NCI-H1436 treated with DMSO at 0.1 percent for 48 hours (cell line): ENCODE measurements around the gene UBXN11.

Experiments used
- DNase-seq: peaks from one replicate; lab custom pipeline; 2025; lab: John Stamatoyannopoulos, UW

UBXN11 gene

DNA sequence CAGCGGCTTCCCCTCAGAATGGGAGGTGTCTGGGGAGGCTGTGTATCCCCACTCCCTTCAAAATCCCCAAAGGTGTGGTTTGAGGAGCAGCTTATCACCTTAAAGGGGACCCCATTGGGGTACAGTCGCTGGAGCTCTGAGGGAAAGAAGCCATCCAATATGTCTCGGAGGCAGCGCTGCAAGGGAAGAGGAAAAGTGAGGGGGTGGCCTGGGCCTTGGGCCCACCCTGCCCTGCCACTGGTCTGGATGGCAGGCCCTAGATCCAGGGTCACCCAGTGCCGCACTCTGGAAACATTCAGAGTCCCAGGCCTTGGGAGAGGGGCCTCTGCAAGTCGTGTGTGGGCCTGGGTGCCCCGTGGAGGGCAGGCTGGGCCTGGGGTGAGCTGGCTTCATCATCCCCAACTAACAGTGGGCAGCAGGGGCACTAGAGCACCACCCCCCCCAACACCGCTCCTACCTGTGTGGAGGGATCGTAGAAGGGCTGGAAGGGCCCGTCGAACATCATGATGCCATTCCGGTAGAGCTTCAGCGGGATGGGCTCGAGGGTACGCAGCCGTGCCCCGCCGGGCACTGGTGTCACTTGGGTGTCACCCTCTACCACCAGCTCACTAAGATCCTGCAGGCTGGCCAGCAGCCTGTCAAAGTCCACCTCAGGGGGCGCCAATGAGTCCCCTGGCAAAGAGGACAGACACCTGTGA lies 20.9 kb downstream of the UBXN11 start:
- DNase-seq, result no peak

DNA sequence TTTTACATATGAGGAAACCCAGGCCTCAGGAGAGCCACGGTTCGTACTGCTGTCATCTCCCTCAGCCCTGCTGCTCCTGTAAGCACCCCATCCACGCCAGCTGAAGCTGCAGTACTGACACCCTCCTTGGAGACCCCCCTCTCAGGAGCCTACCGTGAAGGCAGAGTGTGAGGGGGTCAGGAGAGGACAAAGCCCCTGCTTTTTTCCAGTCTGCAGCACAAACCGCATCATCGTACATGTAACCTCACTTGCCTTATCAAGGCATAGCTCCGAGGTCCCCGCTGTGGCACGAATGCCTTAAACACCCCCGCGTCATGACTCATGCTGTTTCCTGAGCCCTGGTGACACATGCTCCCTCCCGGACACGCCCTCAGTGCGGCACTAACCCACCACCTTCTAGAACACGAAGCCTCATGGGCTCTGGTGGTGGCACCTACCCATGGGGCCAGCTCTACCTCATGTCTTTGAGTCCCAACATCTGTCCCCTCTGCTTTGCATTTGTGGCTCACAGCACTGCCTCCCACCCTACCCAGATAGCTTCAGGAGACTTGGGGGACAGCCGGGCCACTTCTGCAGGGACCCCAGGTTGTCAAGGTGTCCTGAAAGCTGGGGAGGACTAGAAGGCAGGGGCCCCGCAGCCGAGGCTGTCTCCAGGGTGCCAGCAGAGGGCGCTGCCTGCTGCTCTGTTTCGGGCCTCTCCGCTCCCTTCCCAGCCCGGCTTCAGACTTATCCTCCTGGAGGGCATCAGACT lies 21.7 kb downstream of the UBXN11 start:
- no peak for DNase-seq

DNA sequence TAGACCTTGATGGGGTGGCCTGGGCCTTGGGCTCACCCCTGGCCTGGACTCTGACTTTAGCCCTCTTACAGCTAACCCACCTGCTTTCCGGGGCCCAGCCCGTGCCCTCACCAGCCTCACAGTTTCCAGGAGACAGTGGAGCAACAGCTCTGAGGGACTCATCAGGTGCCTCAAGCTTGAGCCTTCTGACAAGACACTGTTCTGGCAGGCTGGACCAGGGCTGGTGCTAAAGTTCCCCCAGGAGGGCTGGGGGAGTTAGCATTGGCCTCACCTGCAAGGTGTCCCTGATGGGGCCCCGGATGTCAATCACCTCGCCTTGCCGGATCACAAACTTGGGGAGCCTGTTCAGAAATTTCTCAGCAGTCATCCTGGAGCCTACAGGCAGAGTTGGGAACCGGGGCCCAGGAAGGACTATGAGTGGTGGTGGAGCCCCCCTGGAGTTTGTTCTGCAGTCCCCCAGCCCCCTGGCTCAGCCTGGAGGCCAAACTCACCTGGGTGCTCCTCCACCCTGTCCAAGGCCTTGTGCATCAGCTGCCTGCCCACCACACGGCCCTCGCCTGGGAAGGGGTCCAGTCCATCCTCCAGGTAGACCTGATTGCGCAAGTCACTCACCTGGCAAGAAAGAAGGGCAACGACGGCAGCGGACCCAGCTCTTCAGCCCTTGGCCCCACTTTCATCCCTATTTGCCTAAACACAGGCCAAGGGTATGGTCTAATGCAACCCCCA lies 22.4 kb downstream of the UBXN11 start:
- DNase-seq, result no peak

DNA sequence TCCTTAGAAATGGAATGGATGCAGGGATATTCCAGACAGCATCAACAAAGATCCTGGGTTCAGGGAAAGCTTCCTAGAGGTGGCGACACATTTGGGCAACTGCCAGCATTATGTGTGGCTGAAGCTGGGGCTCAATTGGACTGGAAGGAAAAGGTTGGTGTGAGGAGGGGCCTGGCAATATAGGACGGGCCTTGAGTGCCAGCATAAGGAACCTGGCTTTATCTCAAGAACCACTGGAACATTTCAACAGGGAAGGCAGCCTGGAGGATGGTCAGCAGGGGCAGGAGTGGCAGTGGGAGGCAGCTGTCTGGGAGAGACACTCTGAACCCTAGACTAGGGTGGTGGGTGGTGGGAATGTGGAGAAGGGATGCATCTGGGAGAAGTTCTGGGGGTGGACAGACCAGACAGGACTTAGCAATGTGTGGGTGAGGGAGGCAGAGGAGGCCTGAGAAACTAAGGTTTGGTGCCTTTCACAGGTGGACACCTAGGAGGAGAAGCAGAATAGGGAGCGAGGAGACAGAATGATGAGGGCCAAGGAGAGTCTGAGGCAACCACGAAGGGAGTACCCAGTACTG lies 23.1 kb downstream of the UBXN11 start:
- DNase-seq, result no peak

DNA sequence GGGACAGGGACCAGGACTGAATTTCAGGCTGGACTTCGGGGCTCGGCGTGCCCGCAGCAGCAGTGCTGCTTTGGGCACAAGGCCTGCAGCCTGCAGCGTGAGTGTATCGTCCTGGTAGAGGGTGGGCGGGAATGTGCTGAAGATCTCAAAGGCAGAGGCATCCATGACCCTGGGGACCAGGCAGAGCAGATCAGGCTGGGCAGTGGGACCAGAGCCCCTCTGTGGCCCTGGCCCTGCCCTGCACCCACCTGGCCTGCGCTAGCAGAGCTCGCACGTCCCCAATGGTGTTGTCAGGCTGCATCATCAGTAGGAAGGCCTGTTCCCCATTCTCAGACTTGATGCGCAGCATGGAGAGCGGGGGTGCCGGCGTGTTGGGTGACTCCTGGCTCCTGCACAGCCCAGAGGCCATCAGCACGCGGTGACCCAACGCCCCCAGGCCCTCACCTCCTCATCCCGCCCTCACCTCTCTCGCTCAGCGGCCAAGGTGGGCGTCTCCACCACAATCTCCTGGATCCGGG lies 24.0 kb downstream of the UBXN11 start:
- no peak for DNase-seq

DNA sequence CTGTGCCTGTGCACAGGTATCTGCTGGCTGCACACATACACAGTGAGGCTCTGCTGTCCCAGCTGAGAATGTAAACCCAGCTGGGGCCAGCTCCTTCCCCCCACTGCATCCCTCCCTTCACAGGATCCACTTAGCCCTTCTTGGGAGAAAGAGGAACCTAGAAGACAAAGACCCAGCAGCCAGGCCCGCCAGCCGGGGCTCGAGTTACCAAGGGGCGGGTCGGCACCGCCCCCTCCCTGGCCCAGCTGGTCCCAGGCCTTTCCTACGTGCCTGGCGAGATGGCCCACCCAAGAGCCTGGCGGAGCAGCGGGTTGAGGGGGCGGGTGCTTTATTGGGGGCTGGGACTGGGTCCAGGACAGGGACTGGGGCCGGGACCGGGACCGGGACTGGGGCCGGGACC lies 24.5 kb downstream of the UBXN11 start:
- no peak for DNase-seq

DNA sequence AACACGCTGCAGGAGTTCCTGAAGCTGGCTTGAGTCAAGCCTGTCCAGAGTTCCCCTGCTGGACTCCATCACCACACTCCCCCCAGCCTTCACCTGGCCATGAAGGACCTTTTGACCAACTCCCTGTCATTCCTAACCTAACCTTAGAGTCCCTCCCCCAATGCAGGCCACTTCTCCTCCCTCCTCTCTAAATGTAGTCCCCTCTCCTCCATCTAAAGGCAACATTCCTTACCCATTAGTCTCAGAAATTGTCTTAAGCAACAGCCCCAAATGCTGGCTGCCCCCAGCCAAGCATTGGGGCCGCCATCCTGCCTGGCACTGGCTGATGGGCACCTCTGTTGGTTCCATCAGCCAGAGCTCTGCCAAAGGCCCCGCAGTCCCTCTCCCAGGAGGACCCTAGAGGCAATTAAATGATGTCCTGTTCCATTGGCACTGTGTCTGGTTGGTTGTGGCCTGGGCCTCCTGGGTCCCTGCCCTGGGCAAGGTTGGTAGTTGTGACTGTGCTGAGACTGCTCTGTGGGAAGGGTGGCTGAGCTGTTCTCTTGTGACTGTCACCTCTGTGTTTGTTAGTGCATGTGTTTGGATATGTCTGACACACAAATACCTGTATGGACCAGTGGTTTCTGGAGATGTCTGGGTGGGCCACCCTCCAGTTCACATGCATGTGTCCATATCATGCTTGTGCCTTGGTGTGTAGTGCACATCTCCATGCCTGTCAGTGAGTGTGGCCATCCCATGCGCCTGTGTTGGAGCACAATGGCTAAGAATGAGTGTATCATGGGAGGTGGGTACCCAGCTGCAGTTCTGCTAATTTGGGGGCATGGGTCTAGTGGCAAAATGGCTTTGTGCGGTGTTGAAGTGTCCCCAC lies 25.1 kb downstream of the UBXN11 start:
- no peak for DNase-seq

DNA sequence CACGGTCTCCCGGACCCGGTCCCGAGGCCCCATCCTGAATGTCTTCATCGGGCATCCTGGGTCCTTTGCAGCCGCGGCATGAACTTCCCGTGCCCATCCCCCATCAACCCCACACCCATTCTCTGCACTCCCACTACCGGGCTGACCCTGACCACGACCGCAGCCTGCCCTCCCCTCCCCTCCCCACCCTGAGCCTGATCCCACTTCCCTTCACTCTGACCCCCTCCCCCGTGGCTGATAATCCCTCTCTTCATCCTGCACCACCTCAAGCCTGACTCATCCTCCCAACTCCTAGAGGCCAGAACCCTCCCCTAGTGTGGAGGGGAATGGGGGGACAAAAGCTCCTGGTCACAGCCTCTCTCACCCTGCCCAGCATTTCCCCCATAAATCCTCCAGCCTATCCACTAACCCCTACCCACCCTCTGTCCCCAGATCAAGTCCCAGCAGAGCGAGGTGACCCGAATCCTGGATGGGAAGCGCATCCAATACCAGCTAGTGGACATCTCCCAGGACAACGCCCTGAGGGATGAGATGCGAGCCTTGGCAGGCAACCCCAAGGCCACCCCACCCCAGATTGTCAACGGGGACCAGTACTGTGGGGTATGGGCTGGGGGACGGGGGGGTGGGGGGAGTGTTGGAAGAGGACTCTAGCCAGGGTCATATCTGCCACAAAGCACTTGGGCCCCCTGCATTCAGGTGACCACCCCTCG lies 25.9 kb downstream of the UBXN11 start:
- no peak for DNase-seq

DNA sequence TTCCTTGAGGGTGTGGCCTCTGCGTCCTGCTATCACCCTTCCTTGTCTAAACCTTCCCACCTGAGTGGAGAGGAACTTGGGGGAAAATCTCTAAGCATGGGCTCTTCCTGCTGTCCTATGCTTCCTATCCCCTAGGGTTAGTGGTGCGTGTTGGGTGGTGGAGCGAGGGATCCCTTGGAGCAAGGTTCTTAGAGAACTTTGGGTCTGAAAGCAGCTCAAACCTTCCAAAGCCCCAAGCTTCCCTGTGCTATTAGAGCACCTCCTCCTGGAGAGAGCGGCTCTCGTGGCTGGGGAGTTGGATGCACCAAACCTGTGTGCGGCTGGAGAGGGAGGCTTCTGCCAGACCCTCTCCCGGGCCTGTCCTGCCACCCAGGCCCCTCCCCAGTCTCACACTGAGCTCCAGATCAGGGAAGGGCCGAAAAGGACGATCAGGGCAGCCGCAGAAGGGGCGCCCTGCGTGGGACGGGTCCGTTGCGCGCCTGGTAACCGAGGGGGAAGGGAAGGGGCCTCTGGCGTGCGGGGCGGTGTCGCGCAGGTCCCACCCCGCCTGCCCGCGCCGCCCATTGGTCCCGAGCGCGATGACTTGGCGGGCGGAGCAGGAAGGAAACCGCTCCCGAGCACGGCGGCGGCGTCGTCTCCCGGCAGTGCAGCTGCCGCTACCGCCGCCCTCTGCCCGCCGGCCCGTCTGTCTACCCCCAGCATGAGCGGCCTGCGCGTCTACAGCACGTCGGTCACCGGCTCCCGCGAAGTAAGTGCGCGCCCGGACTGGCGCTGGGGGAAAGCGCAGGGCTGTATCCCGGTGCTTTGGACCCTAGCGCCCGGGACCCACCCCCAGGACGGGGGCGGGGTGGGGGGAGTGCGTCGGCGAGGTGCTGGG lies 26.7 kb downstream of the UBXN11 start, which contains the start of gene SH3BGRL3:
Gene SH3BGRL3, plus strand, starts transcription at position 631 of the 877 bp plus-strand sequence. Its CDS starts 70 bp downstream, at position 701.
- DNase-seq, result no peak

DNA sequence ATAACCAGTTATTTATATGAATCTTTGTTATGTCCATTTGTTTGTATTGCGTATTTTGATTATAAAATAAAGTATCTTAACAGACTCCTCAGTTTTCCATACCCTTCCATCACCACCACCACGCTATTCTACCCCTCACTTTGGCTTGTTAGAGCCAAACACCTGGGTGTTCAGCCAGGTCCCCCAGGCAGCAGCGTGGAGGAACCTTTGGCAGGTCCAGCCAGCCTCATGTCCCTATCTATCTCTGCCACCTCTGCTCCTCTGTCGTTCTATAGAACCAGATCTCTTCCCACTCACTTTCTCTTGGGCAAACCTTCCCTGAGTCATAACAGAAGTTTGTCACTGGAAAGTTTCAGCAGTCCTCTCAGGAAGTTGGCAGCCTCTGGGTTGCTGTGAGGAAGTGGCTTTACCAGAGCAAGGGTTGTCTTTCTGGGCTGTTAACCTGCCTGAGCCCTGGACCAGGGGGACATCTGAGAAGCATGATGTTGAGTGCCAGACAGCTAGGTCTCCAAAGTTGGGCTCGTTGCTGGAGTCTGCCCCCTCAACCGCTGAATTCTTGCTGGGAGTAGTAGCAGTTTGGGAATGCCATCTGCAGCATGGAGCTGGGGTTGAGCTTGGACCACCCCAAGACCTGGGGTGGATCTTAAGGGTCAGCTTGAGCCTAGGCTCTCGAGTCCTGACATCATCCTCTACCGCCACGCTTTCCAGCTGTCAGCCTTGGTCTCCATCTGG lies 27.5 kb downstream of the UBXN11 start:
- no peak for DNase-seq

DNA sequence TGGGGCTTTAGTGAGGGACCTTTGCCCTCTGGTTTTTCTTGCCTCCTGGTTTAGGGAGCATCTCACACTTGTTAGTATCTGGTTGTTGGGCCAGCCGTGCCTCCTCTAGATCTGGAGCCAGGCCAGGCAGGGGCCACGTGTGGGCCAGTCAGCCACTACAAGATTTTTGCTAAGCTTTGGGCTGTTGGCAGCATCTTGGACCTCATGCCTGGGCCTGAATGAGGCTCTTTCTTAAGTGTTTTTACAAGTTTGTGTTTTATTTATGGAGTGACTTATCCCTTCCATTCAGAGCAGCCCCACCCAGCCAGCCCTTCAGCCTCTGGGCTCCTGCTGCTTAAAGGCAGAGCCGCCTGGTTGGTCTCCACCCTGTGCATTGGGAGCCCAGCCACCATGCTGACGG lies 28.1 kb downstream of the UBXN11 start:
- DNase-seq, result no peak

DNA sequence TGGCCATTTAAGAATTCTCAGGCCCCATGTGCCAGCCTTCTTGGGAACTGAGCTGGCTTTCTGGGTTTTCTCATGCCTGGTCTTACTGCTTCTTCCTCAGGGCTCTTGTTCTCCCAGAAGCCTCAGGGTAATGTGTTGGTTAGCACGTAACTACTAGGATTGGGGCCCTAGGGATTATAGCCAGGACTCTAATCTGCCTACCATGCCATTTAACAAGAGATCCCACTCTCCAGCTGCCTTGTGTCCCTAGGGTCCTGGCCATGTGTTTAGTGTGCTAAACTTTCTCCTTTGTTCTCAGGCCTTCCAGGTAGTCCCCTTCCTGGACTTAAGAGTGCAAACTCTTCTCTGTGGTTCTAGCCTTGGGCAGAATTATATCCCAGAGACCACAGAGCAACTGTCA lies 28.7 kb downstream of the UBXN11 start:
- no peak for DNase-seq

DNA sequence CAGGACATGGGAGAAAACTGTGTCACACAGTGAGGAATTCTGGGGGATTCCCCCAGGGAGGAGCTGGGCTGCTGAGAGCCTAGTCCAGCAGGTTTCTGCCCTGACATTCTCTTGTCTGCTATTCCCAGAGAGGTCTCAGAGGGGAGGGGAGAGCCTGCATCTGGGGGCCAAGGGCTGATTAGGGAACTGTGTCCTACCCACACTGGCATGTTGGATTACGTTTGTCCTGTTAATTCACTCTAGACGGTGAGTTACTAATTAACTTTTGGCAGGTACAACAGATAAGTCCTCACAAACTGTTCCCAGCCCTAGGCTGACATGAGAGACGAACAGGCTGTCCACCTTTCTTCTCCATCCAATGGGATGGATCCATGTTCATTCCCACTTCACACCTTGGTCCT lies 29.2 kb downstream of the UBXN11 start:
- no peak for DNase-seq

DNA sequence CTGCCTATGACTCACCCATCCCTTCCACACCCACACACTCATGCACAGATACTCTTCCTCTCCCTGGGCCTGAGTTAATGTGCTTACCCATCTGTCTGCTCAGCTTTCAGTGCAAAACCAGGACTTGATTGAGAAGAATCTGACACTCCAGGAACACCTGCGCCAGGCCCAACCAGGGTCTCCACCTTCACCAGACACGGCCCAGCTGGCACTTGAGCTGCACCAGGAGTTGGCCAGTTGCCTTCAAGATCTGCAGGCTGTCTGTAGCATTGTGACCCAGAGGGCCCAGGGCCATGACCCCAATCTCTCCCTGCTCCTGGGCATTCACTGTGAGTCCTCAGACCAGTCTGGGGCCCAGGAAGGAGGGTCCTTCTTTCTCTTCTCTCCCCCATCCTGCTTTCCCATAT lies 30.0 kb downstream of the UBXN11 start:
- no peak for DNase-seq

DNA sequence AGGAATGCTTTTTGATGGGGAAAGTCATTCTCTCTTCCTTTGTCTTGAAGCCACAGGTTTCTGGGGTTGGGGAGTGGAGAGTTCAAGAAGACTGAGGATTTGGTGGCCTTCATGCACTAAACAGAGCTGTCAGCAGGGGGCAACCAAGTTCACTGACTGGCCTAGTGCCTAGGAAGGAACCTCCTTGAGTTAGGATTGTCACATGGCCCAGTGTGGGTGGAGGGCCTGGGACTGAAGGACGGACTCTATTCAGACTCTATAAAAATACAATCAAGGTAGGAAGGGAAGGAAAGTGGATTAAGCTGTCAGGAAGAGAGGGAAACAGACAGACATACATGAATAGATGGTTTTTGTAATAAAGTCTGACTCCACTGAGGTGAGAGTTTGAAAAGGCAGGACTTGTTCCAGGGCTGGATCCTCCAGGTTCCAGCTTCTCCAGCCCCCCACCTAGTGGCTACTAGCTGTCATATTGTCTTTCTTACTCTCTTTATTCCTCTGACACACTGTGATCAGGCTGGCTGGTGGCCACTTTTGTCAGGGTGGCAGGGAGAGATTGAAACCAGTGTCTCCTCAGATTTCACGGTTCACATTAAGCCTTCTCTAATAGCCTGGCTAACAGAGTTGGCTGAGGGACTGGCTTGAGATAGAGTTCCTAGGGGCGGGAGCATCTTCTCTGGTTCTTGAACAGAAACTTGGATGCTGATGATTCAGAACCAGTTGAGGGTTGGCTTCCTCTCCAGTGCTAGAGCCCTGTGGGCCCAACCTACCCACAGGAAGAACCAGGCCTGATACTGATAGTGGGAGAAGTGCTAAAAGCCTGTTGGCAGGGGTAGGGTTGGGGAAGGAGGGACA lies 30.6 kb downstream of the UBXN11 start:
- DNase-seq, result no peak

DNA sequence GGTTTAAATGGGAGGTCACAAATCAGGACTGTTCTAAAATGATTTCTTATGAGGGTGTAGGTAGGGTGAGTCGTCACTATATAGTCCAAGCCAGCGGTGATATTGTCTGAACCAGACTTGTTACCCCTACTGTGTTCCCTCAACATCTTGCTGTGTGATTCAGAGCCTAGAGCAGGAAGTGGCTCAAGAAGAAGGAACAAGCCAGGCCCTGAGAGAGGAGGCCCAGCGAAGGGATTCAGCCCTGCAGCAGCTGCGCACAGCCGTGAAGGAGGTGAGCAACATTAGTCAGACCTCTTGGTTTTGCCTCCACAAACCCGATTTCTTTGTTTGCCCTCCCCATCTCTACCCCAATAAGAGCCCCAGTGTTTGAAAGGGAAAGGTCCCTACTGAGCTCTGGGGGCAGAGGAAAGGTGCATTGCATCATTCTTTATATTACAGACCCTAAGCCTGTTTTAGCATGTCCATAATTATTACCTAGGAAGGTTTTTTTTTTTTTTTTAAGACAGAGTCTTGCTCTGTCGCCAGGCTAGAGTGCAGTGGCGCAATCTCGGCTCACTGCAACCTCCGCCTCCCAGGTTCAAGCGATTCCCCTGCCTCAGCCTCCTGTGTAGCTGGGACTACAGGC lies 31.5 kb downstream of the UBXN11 start:
- no peak for DNase-seq

DNA sequence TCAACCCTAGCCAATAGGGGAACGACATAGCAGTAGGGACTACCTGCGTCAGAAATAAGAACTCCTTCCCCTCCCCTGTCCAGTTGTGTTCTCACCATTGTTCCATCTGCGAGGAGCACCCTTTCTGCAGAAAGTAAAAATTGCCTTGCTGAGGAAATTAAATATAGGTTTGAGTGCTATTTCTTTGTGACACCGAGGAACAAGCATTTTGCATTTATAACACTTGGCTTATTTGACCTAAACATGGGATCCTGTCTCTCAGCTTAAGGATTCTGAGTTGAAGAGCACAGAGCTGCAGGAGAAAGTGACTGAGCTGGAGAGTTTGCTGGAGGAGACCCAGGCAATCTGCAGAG lies 37.3 kb downstream of the UBXN11 start:
- DNase-seq, result no peak
